Measurements from ENCODE around the gene CCSER2. TPM values are rescaled to one million over a fixed set of nuclear protein-coding genes. Genes with fewer than 3 reads are reported as not detected.

CCSER2 gene
- total RNA-seq, 3 donors from 2014 or later: 30.2 to 118 (median 48.3) TPM

DNA sequence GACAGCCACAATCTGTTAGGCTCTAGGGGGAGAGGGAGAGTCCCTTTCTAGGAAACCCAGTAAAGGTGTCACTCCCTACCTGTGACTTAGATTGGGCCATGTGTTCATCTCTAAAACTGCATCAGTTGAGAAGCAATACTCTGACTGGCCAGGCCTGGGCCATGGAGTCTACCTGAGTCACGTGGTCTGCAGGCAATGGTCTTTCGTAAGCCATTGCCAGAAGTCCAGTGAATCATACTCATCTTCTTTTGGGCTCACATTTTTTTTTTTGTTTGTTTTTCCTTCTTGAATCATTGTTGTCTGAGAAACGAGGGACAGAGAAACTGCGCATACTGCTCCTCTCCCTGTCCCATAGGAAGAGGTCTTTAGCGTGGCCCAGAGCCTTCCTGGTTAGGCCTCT lies 215.6 kb downstream of the CCSER2 start:
- intact Hi-C loops (cut with DNase I, micrococcal nuclease): loop anchor here (10.0 kb wide), 1 partner anchor 1831 kb away; no protein-coding TSS in a partner anchor
- TF ChIP-seq, protein P1, sequence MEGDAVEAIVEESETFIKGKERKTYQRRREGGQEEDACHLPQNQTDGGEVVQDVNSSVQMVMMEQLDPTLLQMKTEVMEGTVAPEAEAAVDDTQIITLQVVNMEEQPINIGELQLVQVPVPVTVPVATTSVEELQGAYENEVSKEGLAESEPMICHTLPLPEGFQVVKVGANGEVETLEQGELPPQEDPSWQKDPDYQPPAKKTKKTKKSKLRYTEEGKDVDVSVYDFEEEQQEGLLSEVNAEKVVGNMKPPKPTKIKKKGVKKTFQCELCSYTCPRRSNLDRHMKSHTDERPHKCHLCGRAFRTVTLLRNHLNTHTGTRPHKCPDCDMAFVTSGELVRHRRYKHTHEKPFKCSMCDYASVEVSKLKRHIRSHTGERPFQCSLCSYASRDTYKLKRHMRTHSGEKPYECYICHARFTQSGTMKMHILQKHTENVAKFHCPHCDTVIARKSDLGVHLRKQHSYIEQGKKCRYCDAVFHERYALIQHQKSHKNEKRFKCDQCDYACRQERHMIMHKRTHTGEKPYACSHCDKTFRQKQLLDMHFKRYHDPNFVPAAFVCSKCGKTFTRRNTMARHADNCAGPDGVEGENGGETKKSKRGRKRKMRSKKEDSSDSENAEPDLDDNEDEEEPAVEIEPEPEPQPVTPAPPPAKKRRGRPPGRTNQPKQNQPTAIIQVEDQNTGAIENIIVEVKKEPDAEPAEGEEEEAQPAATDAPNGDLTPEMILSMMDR (IDR thresholded peaks at IDR 0.05): no peak
- H3K4me1 ChIP-seq (ENCODE audit: low read depth): peaks cover 4% of the 10 kb centered on the region
- H3K4me3 ChIP-seq: no peak overlapping the region
- no peak for DNase-seq
- ATAC-seq: no peak
- H3K36me3 ChIP-seq (ENCODE audit: low read depth): no peaks in the 10 kb centered on the region
- H3K9me3 ChIP-seq: no peaks in the 10 kb centered on the region

GRCh38 chr10:84545651-84546050 lies 217.3 kb downstream of the CCSER2 start:
- ATAC-seq (no peak), DNase-seq (no peak)
- H3K36me3 ChIP-seq (ENCODE audit: low read depth): no peaks in the 10 kb centered on the region
- peaks cover 2% of the 10 kb centered on the region for H3K4me1 ChIP-seq (ENCODE audit: low read depth)
- H3K9me3 ChIP-seq: no peaks in the 10 kb centered on the region
- no peak overlapping the region for H3K4me3 ChIP-seq
- intact Hi-C loops (cut with DNase I, micrococcal nuclease): loop anchor here (10.0 kb wide), 1 partner anchor 1829 kb away; no protein-coding TSS in a partner anchor
- TF ChIP-seq, protein P1 (IDR thresholded peaks at IDR 0.05): no peak

- H3K36me3 ChIP-seq (ENCODE audit: low read depth): no peaks in the 10 kb centered on the region
- ATAC-seq (no peak), DNase-seq (no peak)
- intact Hi-C loops (cut with DNase I, micrococcal nuclease): loop anchor here (10.0 kb wide), 1 partner anchor 1828 kb away; no protein-coding TSS in a partner anchor
- H3K4me1 ChIP-seq (ENCODE audit: low read depth): no peaks in the 10 kb centered on the region
- TF ChIP-seq, protein P1 (IDR thresholded peaks at IDR 0.05): no peak
- no peaks in the 10 kb centered on the region for H3K9me3 ChIP-seq
- no peak overlapping the region for H3K4me3 ChIP-seq
Measured at GRCh38 chr10:84546609-84547008, 218.2 kb downstream of the CCSER2 start.

- no peak overlapping the region for H3K4me3 ChIP-seq
- no peaks in the 10 kb centered on the region for H3K36me3 ChIP-seq (ENCODE audit: low read depth)
- no peaks in the 10 kb centered on the region for H3K9me3 ChIP-seq
- DNase-seq (no peak), ATAC-seq (no peak)
- H3K4me1 ChIP-seq (ENCODE audit: low read depth): no peaks in the 10 kb centered on the region
- intact Hi-C loops (cut with DNase I, micrococcal nuclease): loop anchor here (10.0 kb wide), 1 partner anchor 1827 kb away; no protein-coding TSS in a partner anchor
- TF ChIP-seq, protein P1 (IDR thresholded peaks at IDR 0.05): no peak
Measured at GRCh38 chr10:84547616-84548015, 219.2 kb downstream of the CCSER2 start.

- Histone ChIP-seq H3K36me3 (ENCODE audit: low read depth) (no peaks in the 10 kb centered on the region), H3K9me3 (no peaks in the 10 kb centered on the region), H3K4me1 (ENCODE audit: low read depth) (no peaks in the 10 kb centered on the region), H3K4me3 (no peak overlapping the region)
- ATAC-seq (peak; percentile 12), DNase-seq (no peak)
- intact Hi-C loops (cut with DNase I, micrococcal nuclease): loop anchor here (10.0 kb wide), 1 partner anchor 1826 kb away; no protein-coding TSS in a partner anchor
- TF ChIP-seq, protein P1 (IDR thresholded peaks at IDR 0.05): no peak
Measured at GRCh38 chr10:84548869-84549268, 220.5 kb downstream of the CCSER2 start.

Measured in mucosa of descending colon (tissue), 3 donors.